WTC11 (cell line): ENCODE results near the gene PTPRJ.

Source experiments
- CREB1 ChIP-seq: sonication (generic); formaldehyde crosslinking; IDR thresholded peaks from 2 replicates; pipeline ENCODE4 v1.8.0; 2023; ENCODE audit warnings: mild to moderate bottlenecking, missing genetic modification reagents
- ELF4 ChIP-seq: sonication (generic); formaldehyde crosslinking; IDR thresholded peaks from 2 replicates; pipeline ENCODE4 v1.8.1; 2022; ENCODE audit warnings: low read depth, mild to moderate bottlenecking, moderate library complexity, missing genetic modification reagents
- ESRRA ChIP-seq: sonication (generic); formaldehyde crosslinking; IDR thresholded peaks from 2 replicates; pipeline ENCODE4 v1.8.1; 2022; ENCODE audit warnings: mild to moderate bottlenecking, missing genetic modification reagents, borderline replicate concordance
- ETV6 ChIP-seq: sonication (generic); formaldehyde crosslinking; IDR thresholded peaks from 2 replicates; pipeline ENCODE4 v1.8.1; 2022; ENCODE audit warnings: mild to moderate bottlenecking, missing genetic modification reagents
- IRF2 ChIP-seq: sonication (generic); formaldehyde crosslinking; IDR thresholded peaks from 2 replicates; pipeline ENCODE4 v1.8.0; 2022; ENCODE audit warnings: low read depth, missing genetic modification reagents, borderline replicate concordance
- TF ChIP-seq, protein P1 (sequence below): fragments of 200-600 bp; IDR thresholded peaks from 2 replicates; pipeline ENCODE4 v1.8.0; 2022; ENCODE audit warnings: antibody characterized with exemption
- TF ChIP-seq, protein P2 (sequence below): sonication (generic); formaldehyde crosslinking; IDR thresholded peaks from 2 replicates; pipeline ENCODE4 v1.8.0; 2022; ENCODE audit warnings: mild to moderate bottlenecking, missing genetic modification reagents
- TF ChIP-seq, protein P3 (sequence below): sonication (generic); formaldehyde crosslinking; IDR thresholded peaks from 2 replicates; pipeline ENCODE4 v1.8.1; 2023; ENCODE audit warnings: mild to moderate bottlenecking, missing genetic modification reagents, moderate library complexity
- TF ChIP-seq, protein P4 (sequence below): sonication (generic); formaldehyde crosslinking; IDR thresholded peaks from 2 replicates; pipeline ENCODE4 v1.8.1; 2022; ENCODE audit warnings: mild to moderate bottlenecking, missing genetic modification reagents, moderate library complexity, borderline replicate concordance
- TF ChIP-seq, protein P5 (sequence below): sonication (generic); formaldehyde crosslinking; conservative IDR thresholded peaks from 2 replicates; pipeline ENCODE4 v1.8.1; 2023; ENCODE audit warnings: mild to moderate bottlenecking, low read depth, missing genetic modification reagents, moderate library complexity
- TF ChIP-seq, protein P6 (sequence below): sonication (generic); formaldehyde crosslinking; conservative IDR thresholded peaks from 2 replicates; pipeline ENCODE4 v1.8.1; 2022; ENCODE audit warnings: mild to moderate bottlenecking, missing genetic modification reagents
- TF ChIP-seq, protein P7 (sequence below): fragments of 250-450 bp; sonication (Bioruptor Pico); IDR thresholded peaks from 2 replicates; pipeline ENCODE4 v1.8.0; 2021; ENCODE audit warnings: mild to moderate bottlenecking

DNA sequence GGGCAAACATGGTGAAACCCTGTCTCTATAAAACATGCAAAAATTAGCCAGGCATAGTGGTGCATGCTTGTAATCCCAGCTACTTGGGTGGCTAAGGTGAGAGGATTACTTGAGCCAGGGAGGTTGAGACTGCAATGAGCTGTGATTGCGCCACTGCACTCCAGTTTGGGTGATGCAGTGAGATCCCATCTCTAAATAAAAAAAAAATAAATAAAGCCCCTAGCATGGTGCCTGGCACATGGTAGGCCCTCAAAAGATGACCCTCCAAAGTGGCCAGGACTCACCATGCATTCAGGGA, 74.6 kb downstream of the PTPRJ start:
- TF ChIP-seq, protein P1, sequence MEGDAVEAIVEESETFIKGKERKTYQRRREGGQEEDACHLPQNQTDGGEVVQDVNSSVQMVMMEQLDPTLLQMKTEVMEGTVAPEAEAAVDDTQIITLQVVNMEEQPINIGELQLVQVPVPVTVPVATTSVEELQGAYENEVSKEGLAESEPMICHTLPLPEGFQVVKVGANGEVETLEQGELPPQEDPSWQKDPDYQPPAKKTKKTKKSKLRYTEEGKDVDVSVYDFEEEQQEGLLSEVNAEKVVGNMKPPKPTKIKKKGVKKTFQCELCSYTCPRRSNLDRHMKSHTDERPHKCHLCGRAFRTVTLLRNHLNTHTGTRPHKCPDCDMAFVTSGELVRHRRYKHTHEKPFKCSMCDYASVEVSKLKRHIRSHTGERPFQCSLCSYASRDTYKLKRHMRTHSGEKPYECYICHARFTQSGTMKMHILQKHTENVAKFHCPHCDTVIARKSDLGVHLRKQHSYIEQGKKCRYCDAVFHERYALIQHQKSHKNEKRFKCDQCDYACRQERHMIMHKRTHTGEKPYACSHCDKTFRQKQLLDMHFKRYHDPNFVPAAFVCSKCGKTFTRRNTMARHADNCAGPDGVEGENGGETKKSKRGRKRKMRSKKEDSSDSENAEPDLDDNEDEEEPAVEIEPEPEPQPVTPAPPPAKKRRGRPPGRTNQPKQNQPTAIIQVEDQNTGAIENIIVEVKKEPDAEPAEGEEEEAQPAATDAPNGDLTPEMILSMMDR: no peak
- TF ChIP-seq, protein P2, sequence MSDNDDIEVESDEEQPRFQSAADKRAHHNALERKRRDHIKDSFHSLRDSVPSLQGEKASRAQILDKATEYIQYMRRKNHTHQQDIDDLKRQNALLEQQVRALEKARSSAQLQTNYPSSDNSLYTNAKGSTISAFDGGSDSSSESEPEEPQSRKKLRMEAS (CRISPR knock-in tag): no peak
- TF ChIP-seq ETV6 (CRISPR knock-in tag) (no peak), IRF2 (CRISPR knock-in tag) (no peak), ESRRA (CRISPR knock-in tag) (no peak), CREB1 (CRISPR knock-in tag) (no peak), ELF4 (CRISPR knock-in tag) (no peak)
- TF ChIP-seq, protein P3, sequence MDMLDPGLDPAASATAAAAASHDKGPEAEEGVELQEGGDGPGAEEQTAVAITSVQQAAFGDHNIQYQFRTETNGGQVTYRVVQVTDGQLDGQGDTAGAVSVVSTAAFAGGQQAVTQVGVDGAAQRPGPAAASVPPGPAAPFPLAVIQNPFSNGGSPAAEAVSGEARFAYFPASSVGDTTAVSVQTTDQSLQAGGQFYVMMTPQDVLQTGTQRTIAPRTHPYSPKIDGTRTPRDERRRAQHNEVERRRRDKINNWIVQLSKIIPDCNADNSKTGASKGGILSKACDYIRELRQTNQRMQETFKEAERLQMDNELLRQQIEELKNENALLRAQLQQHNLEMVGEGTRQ (CRISPR knock-in tag): no peak
- TF ChIP-seq, protein P4, sequence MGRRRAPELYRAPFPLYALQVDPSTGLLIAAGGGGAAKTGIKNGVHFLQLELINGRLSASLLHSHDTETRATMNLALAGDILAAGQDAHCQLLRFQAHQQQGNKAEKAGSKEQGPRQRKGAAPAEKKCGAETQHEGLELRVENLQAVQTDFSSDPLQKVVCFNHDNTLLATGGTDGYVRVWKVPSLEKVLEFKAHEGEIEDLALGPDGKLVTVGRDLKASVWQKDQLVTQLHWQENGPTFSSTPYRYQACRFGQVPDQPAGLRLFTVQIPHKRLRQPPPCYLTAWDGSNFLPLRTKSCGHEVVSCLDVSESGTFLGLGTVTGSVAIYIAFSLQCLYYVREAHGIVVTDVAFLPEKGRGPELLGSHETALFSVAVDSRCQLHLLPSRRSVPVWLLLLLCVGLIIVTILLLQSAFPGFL: no peak
- TF ChIP-seq, protein P5, sequence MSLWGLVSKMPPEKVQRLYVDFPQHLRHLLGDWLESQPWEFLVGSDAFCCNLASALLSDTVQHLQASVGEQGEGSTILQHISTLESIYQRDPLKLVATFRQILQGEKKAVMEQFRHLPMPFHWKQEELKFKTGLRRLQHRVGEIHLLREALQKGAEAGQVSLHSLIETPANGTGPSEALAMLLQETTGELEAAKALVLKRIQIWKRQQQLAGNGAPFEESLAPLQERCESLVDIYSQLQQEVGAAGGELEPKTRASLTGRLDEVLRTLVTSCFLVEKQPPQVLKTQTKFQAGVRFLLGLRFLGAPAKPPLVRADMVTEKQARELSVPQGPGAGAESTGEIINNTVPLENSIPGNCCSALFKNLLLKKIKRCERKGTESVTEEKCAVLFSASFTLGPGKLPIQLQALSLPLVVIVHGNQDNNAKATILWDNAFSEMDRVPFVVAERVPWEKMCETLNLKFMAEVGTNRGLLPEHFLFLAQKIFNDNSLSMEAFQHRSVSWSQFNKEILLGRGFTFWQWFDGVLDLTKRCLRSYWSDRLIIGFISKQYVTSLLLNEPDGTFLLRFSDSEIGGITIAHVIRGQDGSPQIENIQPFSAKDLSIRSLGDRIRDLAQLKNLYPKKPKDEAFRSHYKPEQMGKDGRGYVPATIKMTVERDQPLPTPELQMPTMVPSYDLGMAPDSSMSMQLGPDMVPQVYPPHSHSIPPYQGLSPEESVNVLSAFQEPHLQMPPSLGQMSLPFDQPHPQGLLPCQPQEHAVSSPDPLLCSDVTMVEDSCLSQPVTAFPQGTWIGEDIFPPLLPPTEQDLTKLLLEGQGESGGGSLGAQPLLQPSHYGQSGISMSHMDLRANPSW: no peak
- TF ChIP-seq, protein P6, sequence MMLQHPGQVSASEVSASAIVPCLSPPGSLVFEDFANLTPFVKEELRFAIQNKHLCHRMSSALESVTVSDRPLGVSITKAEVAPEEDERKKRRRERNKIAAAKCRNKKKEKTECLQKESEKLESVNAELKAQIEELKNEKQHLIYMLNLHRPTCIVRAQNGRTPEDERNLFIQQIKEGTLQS: no peak
- TF ChIP-seq, protein P7, sequence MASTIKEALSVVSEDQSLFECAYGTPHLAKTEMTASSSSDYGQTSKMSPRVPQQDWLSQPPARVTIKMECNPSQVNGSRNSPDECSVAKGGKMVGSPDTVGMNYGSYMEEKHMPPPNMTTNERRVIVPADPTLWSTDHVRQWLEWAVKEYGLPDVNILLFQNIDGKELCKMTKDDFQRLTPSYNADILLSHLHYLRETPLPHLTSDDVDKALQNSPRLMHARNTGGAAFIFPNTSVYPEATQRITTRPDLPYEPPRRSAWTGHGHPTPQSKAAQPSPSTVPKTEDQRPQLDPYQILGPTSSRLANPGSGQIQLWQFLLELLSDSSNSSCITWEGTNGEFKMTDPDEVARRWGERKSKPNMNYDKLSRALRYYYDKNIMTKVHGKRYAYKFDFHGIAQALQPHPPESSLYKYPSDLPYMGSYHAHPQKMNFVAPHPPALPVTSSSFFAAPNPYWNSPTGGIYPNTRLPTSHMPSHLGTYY (CRISPR knock-in tag): no peak
